Measurements from ENCODE around the gene SYNE1.

Gene SYNE1

DNA sequence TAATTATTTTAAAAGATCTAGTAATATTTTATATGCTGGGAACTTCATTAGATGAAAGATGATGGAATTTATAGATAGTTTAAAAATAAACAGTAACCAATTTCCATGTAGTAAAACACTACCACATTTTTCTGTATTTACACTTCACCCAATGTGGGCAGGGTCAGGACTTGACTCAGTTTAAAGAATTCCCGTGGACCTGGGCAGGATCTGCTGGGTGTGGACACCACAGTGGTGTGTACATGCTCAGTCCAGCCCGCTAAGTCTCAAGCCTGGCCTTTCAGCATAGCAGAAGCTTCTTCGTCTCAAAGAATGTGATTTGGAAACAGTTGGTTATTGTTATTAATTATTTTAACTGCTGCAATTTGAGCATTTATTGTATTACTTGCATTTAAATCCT is 364.2 kb downstream of the SYNE1 start:
- H3K27me3 ChIP-seq (ENCODE audit: control insufficient read depth, insufficient read depth, low read length), result no peaks in the 10 kb centered on the region
- H3K36me3 ChIP-seq (ENCODE audit: control insufficient read depth, insufficient read depth, low read length), result no peaks in the 10 kb centered on the region
- H3K4me1 ChIP-seq (ENCODE audit: control insufficient read depth, insufficient read depth, low read length), result peaks cover 10% of the 10 kb centered on the region
- no peak overlapping the region for H3K27ac ChIP-seq (ENCODE audit: low read depth, low read length)
- H3K9ac ChIP-seq (ENCODE audit: low read depth, low read length), result no peak overlapping the region
- H3K4me3 ChIP-seq (ENCODE audit: low read depth, low read length), result no peak overlapping the region
- H3K9me3 ChIP-seq (ENCODE audit: control insufficient read depth, insufficient read depth, low read length), result no peaks in the 10 kb centered on the region

DNA sequence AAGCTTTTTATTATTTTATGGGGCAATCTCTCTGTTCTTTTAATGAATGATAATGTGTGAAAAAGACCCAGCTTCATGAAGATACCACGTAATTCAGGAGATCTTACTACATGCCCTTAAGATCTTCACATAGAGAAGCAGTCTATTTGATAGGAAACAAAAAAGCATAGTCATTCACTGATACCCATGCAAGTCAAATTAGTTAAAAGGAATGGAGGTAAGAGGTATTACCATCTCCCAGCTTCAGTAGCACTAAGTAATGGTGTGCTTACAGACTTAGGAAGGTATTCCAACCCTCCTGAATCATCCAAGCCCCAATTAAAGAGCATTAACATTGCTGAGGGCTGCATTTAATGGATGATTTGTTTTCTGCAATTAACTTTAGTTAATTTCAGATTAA is 364.7 kb downstream of the SYNE1 start:
- peaks cover 15% of the 10 kb centered on the region for H3K4me1 ChIP-seq (ENCODE audit: control insufficient read depth, insufficient read depth, low read length)
- H3K27me3 ChIP-seq (ENCODE audit: control insufficient read depth, insufficient read depth, low read length), result no peaks in the 10 kb centered on the region
- H3K36me3 ChIP-seq (ENCODE audit: control insufficient read depth, insufficient read depth, low read length), result no peaks in the 10 kb centered on the region
- H3K9me3 ChIP-seq (ENCODE audit: control insufficient read depth, insufficient read depth, low read length), result no peaks in the 10 kb centered on the region
- H3K4me3 ChIP-seq (ENCODE audit: low read depth, low read length), result no peak overlapping the region
- H3K27ac ChIP-seq (ENCODE audit: low read depth, low read length), result no peak overlapping the region
- no peak overlapping the region for H3K9ac ChIP-seq (ENCODE audit: low read depth, low read length)

DNA sequence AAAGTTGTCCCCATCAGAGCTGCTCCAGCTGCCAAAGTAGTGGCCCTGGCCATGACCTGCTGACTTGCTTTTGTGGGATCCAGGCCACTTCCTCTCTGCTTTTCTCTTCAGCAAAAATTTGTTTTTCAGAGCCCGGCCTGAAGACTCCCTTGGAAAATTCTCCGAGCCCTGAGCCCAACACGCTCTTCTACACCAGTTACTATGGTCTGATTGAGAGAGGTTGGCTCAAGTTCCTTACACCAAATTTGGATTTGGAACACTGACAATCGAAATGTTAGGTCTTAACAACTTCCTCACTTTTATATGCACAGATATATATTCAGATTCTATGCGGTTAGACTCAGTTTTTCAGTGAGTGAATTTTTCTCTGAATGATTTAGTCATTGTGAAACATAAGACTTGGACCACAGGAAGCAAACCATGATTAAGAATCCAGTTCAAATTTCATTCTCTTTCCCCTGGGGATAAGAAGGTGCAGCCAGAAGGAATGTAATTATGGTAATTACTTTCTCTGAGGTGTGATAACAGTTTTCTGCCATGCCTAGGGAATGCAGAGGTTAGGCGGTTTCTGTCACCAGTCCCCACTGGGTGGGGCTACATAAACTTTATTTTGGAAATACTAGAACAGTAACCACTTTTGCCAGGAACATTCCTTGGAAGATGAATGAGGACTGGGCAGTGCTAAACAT is 365.2 kb downstream of the SYNE1 start:
- no peaks in the 10 kb centered on the region for H3K9me3 ChIP-seq (ENCODE audit: control insufficient read depth, insufficient read depth, low read length)
- peaks cover 15% of the 10 kb centered on the region for H3K4me1 ChIP-seq (ENCODE audit: control insufficient read depth, insufficient read depth, low read length)
- no peaks in the 10 kb centered on the region for H3K36me3 ChIP-seq (ENCODE audit: control insufficient read depth, insufficient read depth, low read length)
- no peak overlapping the region for H3K9ac ChIP-seq (ENCODE audit: low read depth, low read length)
- no peak overlapping the region for H3K27ac ChIP-seq (ENCODE audit: low read depth, low read length)
- H3K27me3 ChIP-seq (ENCODE audit: control insufficient read depth, insufficient read depth, low read length), result no peaks in the 10 kb centered on the region
- no peak overlapping the region for H3K4me3 ChIP-seq (ENCODE audit: low read depth, low read length)

DNA sequence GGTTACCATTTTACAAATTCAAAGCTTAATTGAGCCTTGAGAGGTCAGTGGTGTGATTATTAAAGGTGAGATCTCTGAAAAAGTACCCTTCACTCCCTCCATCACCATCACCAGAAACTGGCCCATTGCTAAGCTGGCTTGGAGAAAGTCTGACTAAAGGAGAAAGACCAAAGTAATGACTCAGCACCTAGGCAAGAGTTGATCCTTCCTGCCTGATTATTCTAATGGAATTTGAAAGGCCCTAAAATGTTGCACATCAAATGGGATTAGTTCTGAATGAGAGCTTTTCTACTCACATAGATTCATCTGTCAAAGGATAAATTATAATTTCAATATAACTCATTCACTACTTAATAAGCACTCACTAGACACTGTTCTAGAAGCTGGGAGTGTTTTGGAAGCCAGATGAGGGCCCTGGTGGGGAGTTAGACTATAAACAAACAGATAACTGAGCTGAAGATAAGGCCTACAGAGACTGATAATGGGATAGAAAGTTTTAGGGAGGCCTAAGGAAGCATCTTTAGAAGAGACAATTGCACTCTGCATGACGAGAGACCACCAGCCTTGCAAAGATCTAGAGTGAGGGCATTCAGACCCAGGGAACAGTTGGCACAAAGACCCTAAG is 366.7 kb downstream of the SYNE1 start:
- peaks cover 15% of the 10 kb centered on the region for H3K4me1 ChIP-seq (ENCODE audit: control insufficient read depth, insufficient read depth, low read length)
- H3K27me3 ChIP-seq (ENCODE audit: control insufficient read depth, insufficient read depth, low read length), result no peaks in the 10 kb centered on the region
- no peak overlapping the region for H3K27ac ChIP-seq (ENCODE audit: low read depth, low read length)
- H3K9ac ChIP-seq (ENCODE audit: low read depth, low read length), result no peak overlapping the region
- H3K9me3 ChIP-seq (ENCODE audit: control insufficient read depth, insufficient read depth, low read length), result no peaks in the 10 kb centered on the region
- H3K4me3 ChIP-seq (ENCODE audit: low read depth, low read length), result no peak overlapping the region
- H3K36me3 ChIP-seq (ENCODE audit: control insufficient read depth, insufficient read depth, low read length), result no peaks in the 10 kb centered on the region

DNA sequence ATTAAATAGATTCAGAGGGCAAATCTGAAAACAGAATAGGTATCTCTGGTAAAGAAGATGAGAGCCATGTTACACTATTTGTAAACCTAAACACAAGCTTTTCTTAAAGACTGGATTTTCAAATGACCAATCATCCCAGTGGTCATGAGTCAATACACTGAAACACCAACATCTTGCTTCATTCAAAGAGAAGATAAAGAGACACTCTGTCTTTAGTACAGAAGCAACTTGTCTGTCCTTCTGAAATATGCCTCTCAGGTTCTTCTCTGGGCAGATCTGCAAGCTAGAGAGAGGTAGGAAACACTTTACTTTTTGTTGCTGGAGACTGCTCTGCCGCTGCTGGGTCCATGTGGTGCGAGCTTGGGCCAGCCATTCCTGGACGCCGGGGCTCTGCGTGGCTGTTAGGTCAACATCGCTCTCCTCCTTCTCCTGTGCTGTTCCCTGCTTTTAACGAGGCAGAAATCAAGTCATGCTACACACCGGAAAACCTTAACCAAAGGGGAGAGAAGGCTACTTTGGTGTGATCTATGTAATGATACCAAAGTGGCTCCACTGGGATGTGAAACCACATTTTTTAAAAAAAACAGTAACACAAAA is 368.2 kb downstream of the SYNE1 start:
- no peak overlapping the region for H3K27ac ChIP-seq (ENCODE audit: low read depth, low read length)
- H3K4me3 ChIP-seq (ENCODE audit: low read depth, low read length), result no peak overlapping the region
- H3K9ac ChIP-seq (ENCODE audit: low read depth, low read length), result no peak overlapping the region
- H3K36me3 ChIP-seq (ENCODE audit: control insufficient read depth, insufficient read depth, low read length), result no peaks in the 10 kb centered on the region
- no peaks in the 10 kb centered on the region for H3K9me3 ChIP-seq (ENCODE audit: control insufficient read depth, insufficient read depth, low read length)
- no peaks in the 10 kb centered on the region for H3K27me3 ChIP-seq (ENCODE audit: control insufficient read depth, insufficient read depth, low read length)
- peaks cover 15% of the 10 kb centered on the region for H3K4me1 ChIP-seq (ENCODE audit: control insufficient read depth, insufficient read depth, low read length)

DNA sequence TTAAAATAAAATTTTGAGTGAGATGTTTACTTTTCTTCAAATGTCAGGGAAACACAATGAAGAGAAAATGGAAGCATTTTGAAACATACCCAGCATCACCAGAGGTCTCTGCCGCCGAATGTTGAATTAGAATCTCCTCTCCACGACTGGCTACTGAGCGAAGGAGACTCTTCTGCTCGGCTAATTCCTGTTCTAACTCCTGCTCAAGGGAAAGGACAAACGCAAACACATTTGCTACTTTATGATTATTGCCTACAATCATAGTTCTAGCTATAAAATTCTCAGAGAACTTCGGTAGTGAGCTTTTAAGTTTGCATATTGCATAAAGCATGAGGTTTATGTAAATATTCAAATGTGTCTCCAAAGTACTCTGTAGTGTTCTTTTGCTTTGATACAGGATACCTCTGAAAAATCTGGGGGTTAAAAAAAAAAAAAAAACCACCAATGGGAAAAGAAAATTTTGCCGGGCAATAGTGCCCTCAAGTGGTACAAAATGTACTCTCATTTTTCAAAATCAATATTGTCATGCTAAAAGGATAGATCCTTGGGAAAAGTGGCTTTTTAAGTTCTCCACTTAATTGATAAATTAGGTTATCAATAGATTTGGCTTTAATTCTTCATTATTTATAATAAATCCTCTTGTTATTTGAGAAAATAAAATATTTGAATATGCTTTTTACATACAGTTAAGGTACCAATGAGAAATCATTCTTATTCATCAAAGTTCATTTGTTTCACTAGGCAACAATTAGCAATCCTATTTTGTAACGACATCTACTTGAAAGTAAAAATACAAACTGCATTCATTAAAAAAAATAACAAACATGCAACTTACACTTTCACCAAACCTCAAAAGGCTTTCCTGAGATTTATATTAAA is 369.0 kb downstream of the SYNE1 start:
- no peak overlapping the region for H3K27ac ChIP-seq (ENCODE audit: low read depth, low read length)

DNA sequence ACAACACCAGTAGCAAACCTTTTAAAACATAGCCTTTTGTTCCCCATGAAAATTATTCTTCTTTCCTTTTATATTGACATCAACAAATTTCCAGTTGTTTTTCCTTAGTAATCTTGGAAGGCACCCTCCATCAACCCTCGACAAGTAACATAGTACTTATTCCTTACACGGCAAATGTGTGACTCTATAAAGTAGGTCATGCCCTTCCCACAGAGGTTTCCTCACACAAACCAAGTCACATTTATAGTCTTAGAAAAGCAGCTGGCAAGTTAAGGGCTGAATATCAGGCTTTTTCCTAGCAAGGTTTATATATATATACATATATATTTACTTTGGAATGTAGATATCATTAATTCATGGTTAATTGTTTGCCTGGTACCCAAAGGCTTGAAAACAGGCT is 371.5 kb downstream of the SYNE1 start:
- no peak overlapping the region for H3K27ac ChIP-seq (ENCODE audit: low read depth, low read length)
- H3K36me3 ChIP-seq (ENCODE audit: control insufficient read depth, insufficient read depth, low read length), result no peaks in the 10 kb centered on the region
- H3K9ac ChIP-seq (ENCODE audit: low read depth, low read length), result no peak overlapping the region
- H3K27me3 ChIP-seq (ENCODE audit: control insufficient read depth, insufficient read depth, low read length), result no peaks in the 10 kb centered on the region
- peaks cover 9% of the 10 kb centered on the region; the same call in 1 of the 2 replicates for H3K9me3 ChIP-seq (ENCODE audit: control insufficient read depth, insufficient read depth, low read length)
- no peak overlapping the region for H3K4me3 ChIP-seq (ENCODE audit: low read depth, low read length)
- H3K4me1 ChIP-seq (ENCODE audit: control insufficient read depth, insufficient read depth, low read length), result peaks cover 13% of the 10 kb centered on the region

More for the DNA sequence above, 369.0 kb downstream of the SYNE1 start:
- Histone ChIP-seq H3K27me3 (ENCODE audit: control insufficient read depth, insufficient read depth, low read length) (no peaks in the 10 kb centered on the region), H3K4me1 (ENCODE audit: control insufficient read depth, insufficient read depth, low read length) (peaks cover 15% of the 10 kb centered on the region), H3K36me3 (ENCODE audit: control insufficient read depth, insufficient read depth, low read length) (no peaks in the 10 kb centered on the region), H3K4me3 (ENCODE audit: low read depth, low read length) (0 out of 2 replicates have a peak overlapping the region, but pooled peaks have one; percentile 35), H3K9me3 (ENCODE audit: control insufficient read depth, insufficient read depth, low read length) (no peaks in the 10 kb centered on the region), H3K9ac (ENCODE audit: low read depth, low read length) (no peak overlapping the region)

DNA sequence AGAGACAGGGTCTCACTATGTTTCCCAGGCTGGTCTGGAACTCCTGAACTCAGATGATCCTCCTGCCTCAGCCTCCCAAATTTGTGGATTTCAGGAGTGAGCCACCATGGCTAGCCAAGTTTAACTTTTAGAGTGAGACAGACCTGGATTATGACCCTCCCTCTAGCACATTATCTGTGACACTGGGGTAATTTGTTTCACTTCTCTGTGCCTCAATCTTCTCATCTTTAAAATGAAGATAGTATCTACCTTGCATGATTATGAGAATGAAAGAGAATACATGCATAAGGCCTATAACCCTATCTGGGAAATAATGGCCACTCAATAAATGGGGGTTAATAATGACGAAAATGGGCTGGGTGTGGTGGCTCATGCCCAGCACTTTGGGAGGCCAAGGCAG is 373.6 kb downstream of the SYNE1 start:
- Histone ChIP-seq H3K9ac (ENCODE audit: low read depth, low read length) (no peak overlapping the region), H3K27me3 (ENCODE audit: control insufficient read depth, insufficient read depth, low read length) (no peaks in the 10 kb centered on the region), H3K9me3 (ENCODE audit: control insufficient read depth, insufficient read depth, low read length) (peaks cover 9% of the 10 kb centered on the region; the same call in 1 of the 2 replicates), H3K27ac (ENCODE audit: low read depth, low read length) (no peak overlapping the region), H3K4me1 (ENCODE audit: control insufficient read depth, insufficient read depth, low read length) (peaks cover 6% of the 10 kb centered on the region), H3K4me3 (ENCODE audit: low read depth, low read length) (no peak overlapping the region), H3K36me3 (ENCODE audit: control insufficient read depth, insufficient read depth, low read length) (no peaks in the 10 kb centered on the region)

DNA sequence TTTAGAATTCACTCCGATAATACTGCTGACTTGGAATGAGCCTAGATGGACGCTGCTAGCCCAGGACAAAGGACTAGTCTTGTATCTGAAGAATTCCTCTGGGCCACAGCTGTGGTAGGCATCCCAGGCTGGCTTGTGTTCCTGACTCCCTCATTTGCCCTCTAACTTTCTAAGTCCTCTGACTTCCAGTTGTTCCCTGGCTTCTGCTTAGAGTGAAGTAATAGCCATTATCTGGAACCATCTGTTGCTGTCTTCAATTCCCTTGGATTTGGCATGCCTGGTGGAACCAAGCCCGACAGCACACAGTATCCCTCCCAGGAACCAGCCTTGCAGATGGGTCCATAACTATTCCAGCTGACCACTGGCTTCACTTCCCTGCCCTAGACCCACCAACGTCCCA is 376.0 kb downstream of the SYNE1 start:
- H3K27me3 ChIP-seq (ENCODE audit: control insufficient read depth, insufficient read depth, low read length), result no peaks in the 10 kb centered on the region
- no peak overlapping the region for H3K27ac ChIP-seq (ENCODE audit: low read depth, low read length)
- H3K4me1 ChIP-seq (ENCODE audit: control insufficient read depth, insufficient read depth, low read length), result no peaks in the 10 kb centered on the region
- H3K9me3 ChIP-seq (ENCODE audit: control insufficient read depth, insufficient read depth, low read length), result peaks cover 9% of the 10 kb centered on the region; the same call in 1 of the 2 replicates
- H3K4me3 ChIP-seq (ENCODE audit: low read depth, low read length), result no peak overlapping the region
- H3K36me3 ChIP-seq (ENCODE audit: control insufficient read depth, insufficient read depth, low read length), result no peaks in the 10 kb centered on the region
- H3K9ac ChIP-seq (ENCODE audit: low read depth, low read length), result no peak overlapping the region

DNA sequence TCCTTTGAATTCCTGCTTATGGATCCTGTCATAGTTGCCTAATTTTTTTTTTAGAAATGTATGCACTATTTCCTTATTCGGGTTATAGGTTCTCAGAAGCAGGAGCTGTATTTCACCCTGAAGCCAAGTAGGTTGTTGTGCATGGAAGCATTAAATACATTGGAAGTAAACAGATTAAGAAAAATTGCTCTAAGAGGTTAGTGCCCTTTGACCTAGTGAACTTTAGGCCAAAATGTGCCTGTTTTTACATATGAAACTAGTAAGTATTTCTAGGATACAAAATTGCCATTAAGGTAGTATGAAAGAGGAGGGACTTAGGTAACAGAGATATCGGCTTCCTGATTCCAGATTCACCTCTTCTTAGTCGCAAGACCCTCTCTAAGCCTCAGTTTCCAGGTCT is 377.9 kb downstream of the SYNE1 start:
- Histone ChIP-seq H3K9me3 (ENCODE audit: control insufficient read depth, insufficient read depth, low read length) (peaks cover 9% of the 10 kb centered on the region; the same call in 1 of the 2 replicates), H3K27me3 (ENCODE audit: control insufficient read depth, insufficient read depth, low read length) (no peaks in the 10 kb centered on the region), H3K36me3 (ENCODE audit: control insufficient read depth, insufficient read depth, low read length) (no peaks in the 10 kb centered on the region), H3K27ac (ENCODE audit: low read depth, low read length) (no peak overlapping the region), H3K4me3 (ENCODE audit: low read depth, low read length) (no peak overlapping the region), H3K9ac (ENCODE audit: low read depth, low read length) (no peak overlapping the region), H3K4me1 (ENCODE audit: control insufficient read depth, insufficient read depth, low read length) (no peaks in the 10 kb centered on the region)
